GM12874 (cell line): ENCODE measurements around the gene METTL21C.

Source experiments
- CTCF ChIP-seq: IDR thresholded peaks from 2 replicates; pipeline ENCODE4 v1.5.1; 2011; ENCODE audit warnings: low read depth, mild to moderate bottlenecking, control low read depth, low read length, moderate library complexity; ENCODE audit not compliant: insufficient read depth

METTL21C gene

GRCh38 chr13:102659168-102659713, 35.6 kb downstream of the METTL21C start:
- no peak for TF ChIP-seq CTCF

- TF ChIP-seq CTCF, result no peak
Measured at GRCh38 chr13:102658660-102659059, 36.2 kb downstream of the METTL21C start.

GRCh38 chr13:102657630-102658029, 37.2 kb downstream of the METTL21C start:
- TF ChIP-seq CTCF, result no peak

- TF ChIP-seq CTCF, result no peak
Measured at GRCh38 chr13:102654756-102655155, 40.1 kb downstream of the METTL21C start.

- TF ChIP-seq CTCF, result no peak
Measured at GRCh38 chr13:102651892-102652291, 43.0 kb downstream of the METTL21C start.

- TF ChIP-seq CTCF, result no peak
Measured at GRCh38 chr13:102651392-102651791, 43.5 kb downstream of the METTL21C start.

GRCh38 chr13:102650444-102650843, 44.4 kb downstream of the METTL21C start:
- no peak for TF ChIP-seq CTCF
